AG04450 (cell line): ENCODE data around the gene SPEF2. TPM values are rescaled to one million over a fixed set of nuclear protein-coding genes. Genes with fewer than 3 reads are reported as not detected.

Source experiments
- CTCF ChIA-PET: fragments of 300-600, 350-600 bp; formaldehyde crosslinking; extraction: SDS; loops from one replicate; lab custom pipeline; 2022; ENCODE audit warnings: antibody characterized with exemption, inconsistent platforms; lab: Charles Lee
- POLR2A ChIA-PET: fragments of 350-600 bp; formaldehyde crosslinking; extraction: SDS; loops from one replicate; lab custom pipeline; 2021; ENCODE audit warnings: antibody characterized with exemption, inconsistent platforms; lab: Yijun Ruan, JAX
- DNase-seq: peaks from one replicate; pipeline ENCODE4 v3.0.0-alpha.2; 2011; ENCODE audit warnings: low read depth, low spot score
- H3K27ac ChIP-seq: one replicate; pipeline ENCODE4 v1.5.1; 2012; ENCODE audit warnings: low read depth, low read length, control low read depth
- H3K27me3 ChIP-seq: one replicate; pipeline ENCODE4 v1.6.0; 2012; ENCODE audit warnings: low read length; ENCODE audit not compliant: control insufficient read depth, insufficient read depth
- H3K4me3 ChIP-seq: 2 replicates; pipeline ENCODE4 v1.5.1; 2011; ENCODE audit warnings: mild to moderate bottlenecking, low read depth, low read length, control low read depth
- H3K9me3 ChIP-seq: 2 replicates; pipeline ENCODE4 v1.5.1; 2012; ENCODE audit warnings: low read length; ENCODE audit not compliant: control insufficient read depth, insufficient read depth
- CTCF ChIP-seq: IDR thresholded peaks from 2 replicates; pipeline ENCODE4 v1.5.1; 2011; ENCODE audit warnings: low read depth, low read length, control low read depth, inconsistent platforms
- polyA plus RNA-seq: library from polyadenylated mRNA; depleted of rRNA; stranded (reverse); fragments of >200 nt; gene quantifications from 2 replicates; pipeline ENCODE4 v1.2.3, GENCODE V29; 2011

Gene SPEF2
- polyA plus RNA-seq, 1 experiment, result 4.2 TPM

GRCh38 chr5:35694481-35694880, 76.8 kb downstream of the SPEF2 start:
- ChIA-PET POLR2A (no interaction called here), CTCF (interaction anchor here (0.5 to 1.0 kb wide), 2 partner anchors 230 to 509 kb away, joined by 3 to 4 read pairs; no protein-coding TSS in a partner anchor)
- Histone ChIP-seq H3K9me3 (no peaks in the 10 kb centered on the region), H3K27ac (no peak overlapping the region), H3K4me3 (no peak overlapping the region), H3K27me3 (no peaks in the 10 kb centered on the region)
- no peak for DNase-seq
- TF ChIP-seq CTCF, result no peak

GRCh38 chr5:35698047-35698808, 80.6 kb downstream of the SPEF2 start:
- Histone ChIP-seq H3K4me3 (no peak overlapping the region), H3K27ac (no peak overlapping the region), H3K9me3 (no peaks in the 10 kb centered on the region), H3K27me3 (no peaks in the 10 kb centered on the region)
- POLR2A ChIA-PET, result no interaction called here
- TF ChIP-seq CTCF, result no peak
- CTCF ChIA-PET, result interaction anchor here (1.0 kb wide), 1 partner anchor 227 kb away, joined by 3 read pairs; no protein-coding TSS in a partner anchor
- no peak for DNase-seq

- DNase-seq, result no peak
- CTCF ChIA-PET, result no interaction called here
- no peak overlapping the region for H3K27ac ChIP-seq
- no peak overlapping the region for H3K4me3 ChIP-seq
- no peaks in the 10 kb centered on the region for H3K27me3 ChIP-seq
- POLR2A ChIA-PET, result no interaction called here
- TF ChIP-seq CTCF, result no peak
- H3K9me3 ChIP-seq, result no peaks in the 10 kb centered on the region
Measured at GRCh38 chr5:35707659-35708058, 90.0 kb downstream of the SPEF2 start.

- POLR2A ChIA-PET, result no interaction called here
- Histone ChIP-seq H3K9me3 (no peaks in the 10 kb centered on the region), H3K4me3 (no peak overlapping the region), H3K27ac (no peak overlapping the region), H3K27me3 (no peaks in the 10 kb centered on the region)
- DNase-seq, result no peak
- CTCF ChIA-PET, result no interaction called here
- TF ChIP-seq CTCF, result no peak
Measured at GRCh38 chr5:35709688-35710087, 92.0 kb downstream of the SPEF2 start.

GRCh38 chr5:35717718-35718117, 100.1 kb downstream of the SPEF2 start:
- H3K27ac ChIP-seq, result no peak overlapping the region
- POLR2A ChIA-PET, result no interaction called here
- CTCF ChIA-PET, result no interaction called here
- no peak overlapping the region for H3K4me3 ChIP-seq
- no peaks in the 10 kb centered on the region; the same call in 1 of the 2 replicates for H3K9me3 ChIP-seq
- no peaks in the 10 kb centered on the region for H3K27me3 ChIP-seq
- DNase-seq, result no peak
- no peak for TF ChIP-seq CTCF
